HG02970 (cell line): ENCODE data around the gene CCDC9.
"Not testable (repeated sequence)": the region's sequence is repeated elsewhere in the genome, so short reads cannot be mapped to it uniquely, and the experiment has no call there.

Experiments
- ATAC-seq: cut with Tn5 transposase; IDR thresholded peaks from one replicate; pipeline ENCODE4 v1.9.1; 2021; ENCODE audit warnings: mild to moderate bottlenecking, moderate library complexity, moderate number of reproducible peaks; ENCODE audit not compliant: unreplicated experiment, low FRiP score

CCDC9 gene

DNA sequence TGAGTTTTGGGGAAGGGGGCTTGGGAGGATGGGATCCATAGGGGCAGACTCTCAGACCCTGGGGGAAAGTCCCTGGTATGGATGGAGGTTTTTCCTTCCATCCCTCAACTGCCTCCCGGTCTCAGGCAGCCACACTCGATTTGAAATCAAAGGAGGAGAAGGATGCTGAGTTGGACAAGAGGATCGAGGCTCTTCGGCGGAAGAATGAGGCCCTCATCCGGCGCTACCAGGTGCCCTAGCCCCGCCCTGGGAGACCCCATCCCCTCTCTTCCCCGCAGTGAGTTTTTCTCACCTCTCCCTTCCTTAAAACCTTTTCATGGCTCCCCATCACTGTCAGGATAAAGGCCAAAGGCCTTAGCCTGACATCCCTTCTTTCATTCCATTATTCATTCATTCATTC is 2.1 kb downstream of the CCDC9 start:
- no peak for ATAC-seq

DNA sequence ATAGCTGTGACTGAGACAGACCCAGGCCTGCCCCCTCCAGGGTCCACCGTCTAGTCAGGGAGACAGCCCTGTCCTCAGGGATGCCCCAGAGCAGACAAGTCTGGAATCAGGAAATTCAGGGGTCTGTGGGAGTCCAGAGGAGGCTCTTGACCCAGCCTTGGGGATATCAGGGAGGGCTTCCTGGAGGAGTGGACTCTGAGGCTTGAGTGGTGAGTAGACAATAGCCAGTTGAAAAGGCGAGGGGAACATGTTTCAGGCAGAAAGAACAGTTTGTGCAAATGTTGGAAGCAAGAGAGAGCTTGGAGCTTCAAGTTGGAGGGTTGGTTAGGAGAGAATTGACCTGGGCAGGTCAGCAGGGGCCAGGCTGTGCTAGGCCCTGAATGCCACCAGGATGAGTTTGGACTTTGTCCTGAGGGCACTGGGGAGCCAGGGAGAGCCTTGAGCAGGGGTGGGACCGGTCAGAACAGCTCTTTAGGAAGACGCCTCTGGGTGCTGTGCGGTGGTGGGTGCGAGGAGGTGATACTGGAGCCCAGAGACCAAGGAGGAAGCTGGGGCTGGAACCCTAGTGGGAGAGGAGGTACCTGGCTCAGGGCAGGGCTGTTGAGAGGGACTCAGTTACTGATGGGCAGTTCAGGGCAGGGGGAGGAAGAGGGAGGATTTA is 2.7 kb downstream of the CCDC9 start:
- no peak for ATAC-seq

- no peak for ATAC-seq
These were observed 4.2 kb downstream of the CCDC9 start for GRCh38 chr19:47260476-47260875.

GRCh38 chr19:47261946-47262793 is 5.8 kb downstream of the CCDC9 start:
- peak; percentile 59 for ATAC-seq

DNA sequence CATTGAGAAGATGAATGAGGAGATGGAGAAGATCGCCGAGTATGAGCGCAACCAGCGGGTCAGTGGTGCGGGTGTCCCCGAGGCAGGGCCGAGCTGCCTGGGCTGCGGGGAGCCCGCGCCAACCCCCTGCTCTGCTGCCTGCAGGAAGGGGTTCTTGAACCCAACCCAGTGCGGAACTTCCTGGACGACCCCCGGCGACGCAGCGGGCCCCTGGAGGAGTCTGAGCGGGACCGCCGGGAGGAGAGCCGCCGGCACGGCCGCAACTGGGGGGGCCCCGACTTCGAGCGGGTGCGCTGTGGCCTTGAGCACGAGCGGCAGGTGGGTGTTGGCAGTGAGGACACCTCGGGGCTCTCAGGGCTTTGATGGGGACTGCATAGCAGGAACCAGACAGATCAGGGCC is 8.3 kb downstream of the CCDC9 start:
- ATAC-seq: no peak

DNA sequence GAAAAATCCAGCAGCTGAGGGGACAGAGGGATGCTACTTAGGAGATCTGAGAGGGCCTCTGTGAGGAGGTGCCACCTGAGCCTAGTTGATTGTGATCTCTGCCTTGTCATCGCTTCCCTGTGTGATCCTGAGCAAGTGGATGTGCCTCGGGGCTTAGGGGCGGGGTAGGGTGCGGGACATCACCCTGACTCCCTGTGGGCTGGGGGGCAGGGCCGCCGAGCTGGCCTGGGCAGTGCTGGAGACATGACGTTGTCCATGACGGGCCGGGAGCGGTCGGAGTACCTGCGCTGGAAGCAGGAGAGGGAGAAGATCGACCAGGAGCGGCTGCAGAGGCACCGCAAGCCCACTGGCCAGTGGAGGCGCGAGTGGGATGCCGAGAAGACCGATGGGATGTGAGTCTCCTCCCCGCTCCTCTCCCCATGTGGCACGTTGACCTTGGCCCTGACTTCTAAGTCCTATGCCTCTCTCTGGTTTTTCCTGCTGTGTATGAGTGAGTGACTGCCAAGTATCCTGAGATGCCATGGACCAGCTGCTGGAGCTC is 10.1 kb downstream of the CCDC9 start:
- ATAC-seq: no peak

GRCh38 chr19:47267350-47267759 is 11.0 kb downstream of the CCDC9 start:
- no peak for ATAC-seq

DNA sequence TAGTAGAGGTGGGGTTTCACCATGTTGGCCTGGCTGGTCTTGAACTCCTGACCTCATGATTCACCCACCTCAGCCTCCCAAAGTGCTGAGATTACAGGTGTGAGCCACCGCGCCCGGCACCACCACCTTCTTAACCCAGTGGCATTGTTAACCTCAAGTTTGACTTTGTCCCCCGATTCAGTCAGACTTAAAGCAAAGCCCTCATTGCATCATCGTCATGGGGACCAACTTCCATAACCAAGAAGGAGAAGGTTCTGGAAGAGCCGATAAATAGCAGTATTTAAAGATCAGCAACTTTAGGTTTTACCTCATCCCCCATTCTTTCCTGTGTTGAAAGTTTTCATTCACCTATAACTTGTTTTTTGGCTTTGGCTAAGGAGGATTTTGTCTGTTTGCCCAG is 11.7 kb downstream of the CCDC9 start:
- no peak for ATAC-seq

DNA sequence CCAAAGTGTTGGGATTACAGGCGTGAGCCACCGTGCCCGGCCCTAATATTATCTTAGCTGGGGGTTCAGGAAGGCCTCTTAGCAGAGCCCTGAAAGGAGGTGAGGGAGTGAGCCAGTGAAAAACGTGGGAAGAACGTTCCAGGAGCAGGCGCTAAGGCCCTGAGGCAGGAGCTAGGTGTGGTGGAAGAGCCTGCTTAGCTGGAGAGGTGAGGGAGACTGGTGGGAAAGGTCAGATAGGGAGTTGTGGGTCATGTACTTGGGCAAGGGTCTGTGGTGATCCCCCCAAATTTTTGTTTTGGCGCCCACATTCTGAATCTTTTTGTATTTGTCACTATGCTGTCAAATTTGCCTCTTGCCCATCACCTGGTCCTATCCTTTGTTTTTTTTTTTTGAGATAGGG is 13.3 kb downstream of the CCDC9 start:
- ATAC-seq: no peak

DNA sequence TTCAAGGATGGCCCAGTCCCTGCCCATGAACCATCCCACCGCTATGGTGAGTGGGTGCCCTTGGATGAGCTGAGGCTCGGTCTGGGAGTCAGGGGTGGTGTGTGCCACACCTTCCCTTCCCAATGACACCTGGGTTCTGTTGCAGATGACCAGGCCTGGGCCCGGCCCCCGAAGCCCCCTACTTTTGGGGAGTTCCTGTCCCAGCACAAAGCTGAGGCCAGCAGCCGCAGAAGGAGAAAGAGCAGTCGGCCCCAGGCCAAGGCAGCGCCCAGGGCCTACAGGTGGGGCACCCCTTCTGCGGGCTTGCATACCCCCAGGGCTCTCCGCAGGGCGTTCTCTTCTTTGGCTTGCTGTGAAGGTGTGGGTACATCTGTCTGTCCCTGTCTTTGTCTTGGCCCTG is 14.1 kb downstream of the CCDC9 start:
- no peak for ATAC-seq

GRCh38 chr19:47271949-47272348 is 15.6 kb downstream of the CCDC9 start:
- ATAC-seq: no peak

- no peak for ATAC-seq
These were observed 16.4 kb downstream of the CCDC9 start for GRCh38 chr19:47272448-47273312.

DNA sequence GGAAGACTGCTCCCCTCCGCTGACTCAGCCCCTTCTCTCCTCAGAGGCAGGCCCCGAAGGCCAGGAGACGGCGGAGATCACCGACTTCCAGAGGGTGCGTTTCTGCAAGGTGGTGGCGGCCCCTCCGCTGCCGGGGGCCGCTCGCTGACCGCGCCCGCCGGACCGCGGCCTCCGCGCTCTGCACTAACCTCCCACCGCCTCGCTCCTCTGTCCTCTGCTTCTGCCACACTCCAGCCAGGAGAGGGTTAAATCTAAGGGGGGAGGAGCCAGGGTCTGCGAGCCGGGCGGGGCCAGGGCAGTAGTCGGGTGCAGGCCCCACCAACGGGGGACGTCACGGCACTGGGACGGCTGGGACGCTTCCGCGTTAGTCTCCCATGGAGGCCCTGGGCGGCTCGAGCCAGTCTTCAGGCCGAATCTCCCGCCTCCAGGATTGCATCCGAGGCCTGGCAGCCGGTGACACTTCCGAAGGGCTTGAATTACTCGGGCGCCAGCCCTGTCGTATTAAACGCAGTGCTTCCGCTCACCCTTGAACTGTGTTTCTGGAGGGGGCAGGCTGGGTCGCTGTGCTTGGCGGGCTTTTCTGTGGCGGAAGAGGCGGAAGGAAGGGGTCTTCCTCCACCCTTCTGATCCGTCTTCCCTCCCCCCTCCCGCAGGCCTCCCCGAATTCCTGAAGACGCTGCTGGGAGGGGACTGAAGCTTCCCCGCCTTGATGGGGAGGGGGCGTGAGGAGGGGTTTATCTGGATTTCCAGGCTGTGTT is 17.2 kb downstream of the CCDC9 start:
- peak; percentile 51 for ATAC-seq

GRCh38 chr19:47274071-47274890 is 18.0 kb downstream of the CCDC9 start, which contains the start of gene INAFM1:
TSS of gene INAFM1 (plus strand) at chr19:47274885. CDS start at chr19:47274920, 35 bp downstream.
- ATAC-seq: peak; percentile 53

- ATAC-seq: peak; percentile 24
These were observed 18.8 kb downstream of the CCDC9 start for GRCh38 chr19:47274891-47275761.

- no peak for ATAC-seq
These were observed 19.6 kb downstream of the CCDC9 start for GRCh38 chr19:47275791-47276461.

DNA sequence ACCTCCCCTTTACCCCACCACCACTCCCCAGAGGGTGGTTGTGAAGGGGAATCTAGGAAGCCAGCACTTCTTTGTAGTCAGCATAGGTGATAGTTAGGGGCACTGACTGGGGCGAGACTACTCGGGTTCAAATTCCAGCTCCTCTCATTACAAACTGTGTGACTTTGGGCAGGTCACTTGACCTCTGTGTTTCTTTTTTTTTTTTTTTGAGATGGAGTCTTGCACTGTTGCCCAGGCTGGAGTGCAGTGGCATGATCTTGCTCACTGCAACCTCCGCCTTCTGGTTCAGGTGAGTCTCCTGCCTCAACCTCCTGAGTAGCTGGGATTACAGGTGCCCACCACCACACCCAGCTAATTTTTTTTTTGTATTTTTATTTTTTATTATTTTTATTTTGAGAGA is 20.2 kb downstream of the CCDC9 start:
- not testable (repeated sequence) for ATAC-seq
